ENCODE results near the gene MNT.
A peak's percentile ranks its signal among the peaks of the same experiment; 100 is the strongest.

The MNT gene

GRCh38 chr17:2396568-2397246 is 4.2 kb downstream of the MNT start:
- TF ChIP-seq CTCF (IDR thresholded peaks at IDR 0.05), result peak; percentile 31
- H3K36me3 ChIP-seq, result no peaks in the 10 kb centered on the region

GRCh38 chr17:2396192-2396567 is 4.7 kb downstream of the MNT start:
- Histone ChIP-seq H3K27ac (peak overlapping the region; percentile 100), H3K36me3 (no peaks in the 10 kb centered on the region), H3K4me1 (ENCODE audit: control insufficient read depth in 1 of 2, insufficient read depth in 1 of 2, low read depth in 1 of 2, low read length in 1 of 2) (peaks cover 71 to 86% of the 10 kb centered on the region in 2 experiments), H3K4me3 (ENCODE audit: low read depth in 1 of 2, low read length in 1 of 2) (peak overlapping the region; percentile 69 to 95), H3K9me3 (no peaks in the 10 kb centered on the region), H3K27me3 (no peaks in the 10 kb centered on the region)
- no peak for TF ChIP-seq CTCF (IDR thresholded peaks at IDR 0.05)

More at GRCh38 chr17:2396568-2397246, 4.2 kb downstream of the MNT start:
- Histone ChIP-seq H3K27ac (peak overlapping the region; percentile 100), H3K4me3 (ENCODE audit: low read depth in 1 of 2, low read length in 1 of 2) (peak overlapping the region; percentile 69 to 95), H3K4me1 (ENCODE audit: control insufficient read depth in 1 of 2, insufficient read depth in 1 of 2, low read depth in 1 of 2, low read length in 1 of 2) (peaks cover 67 to 86% of the 10 kb centered on the region in 2 experiments), H3K9me3 (no peaks in the 10 kb centered on the region), H3K27me3 (no peaks in the 10 kb centered on the region)

GRCh38 chr17:2395258-2396181 is 5.3 kb downstream of the MNT start:
- no peaks in the 10 kb centered on the region for H3K27me3 ChIP-seq
- no peaks in the 10 kb centered on the region for H3K36me3 ChIP-seq
- no peaks in the 10 kb centered on the region for H3K9me3 ChIP-seq
- peak overlapping the region; percentile 100 for H3K27ac ChIP-seq
- TF ChIP-seq CTCF (IDR thresholded peaks at IDR 0.05), result peak; percentile 23
- H3K4me1 ChIP-seq (ENCODE audit: control insufficient read depth in 1 of 2, insufficient read depth in 1 of 2, low read depth in 1 of 2, low read length in 1 of 2), result peaks cover 78 to 91% of the 10 kb centered on the region in 2 experiments
- peak overlapping the region; percentile 69 to 95 for H3K4me3 ChIP-seq (ENCODE audit: low read depth in 1 of 2, low read length in 1 of 2)

GRCh38 chr17:2394775-2395201 is 6.1 kb downstream of the MNT start:
- peak overlapping the region; percentile 100 for H3K27ac ChIP-seq
- H3K27me3 ChIP-seq, result no peaks in the 10 kb centered on the region
- H3K36me3 ChIP-seq, result no peaks in the 10 kb centered on the region
- TF ChIP-seq CTCF (IDR thresholded peaks at IDR 0.05), result no peak
- H3K4me1 ChIP-seq (ENCODE audit: control insufficient read depth in 1 of 2, insufficient read depth in 1 of 2, low read depth in 1 of 2, low read length in 1 of 2), result peaks cover 78 to 91% of the 10 kb centered on the region in 2 experiments
- H3K9me3 ChIP-seq, result no peaks in the 10 kb centered on the region
- H3K4me3 ChIP-seq (ENCODE audit: low read depth in 1 of 2, low read length in 1 of 2), result peak overlapping the region; percentile 69 to 86

- H3K9me3 ChIP-seq, result no peaks in the 10 kb centered on the region
- H3K27ac ChIP-seq, result peak overlapping the region; percentile 100
- peak; percentile 49 for TF ChIP-seq CTCF (IDR thresholded peaks at IDR 0.05)
- H3K4me1 ChIP-seq (ENCODE audit: control insufficient read depth in 1 of 2, insufficient read depth in 1 of 2, low read depth in 1 of 2, low read length in 1 of 2), result peaks cover 80 to 95% of the 10 kb centered on the region in 2 experiments
- no peaks in the 10 kb centered on the region for H3K27me3 ChIP-seq
- H3K36me3 ChIP-seq, result no peaks in the 10 kb centered on the region
- H3K4me3 ChIP-seq (ENCODE audit: low read depth in 1 of 2, low read length in 1 of 2), result peak overlapping the region; percentile 69 to 86
Observed at GRCh38 chr17:2393954-2394749, 6.7 kb downstream of the MNT start.
